ENCODE results near the gene DGKG. TPM values are rescaled to one million over a fixed set of nuclear protein-coding genes. Genes with fewer than 3 reads are reported as not detected.

Gene DGKG
- total RNA-seq, 2 experiments from 2014 or later: not detected

DNA sequence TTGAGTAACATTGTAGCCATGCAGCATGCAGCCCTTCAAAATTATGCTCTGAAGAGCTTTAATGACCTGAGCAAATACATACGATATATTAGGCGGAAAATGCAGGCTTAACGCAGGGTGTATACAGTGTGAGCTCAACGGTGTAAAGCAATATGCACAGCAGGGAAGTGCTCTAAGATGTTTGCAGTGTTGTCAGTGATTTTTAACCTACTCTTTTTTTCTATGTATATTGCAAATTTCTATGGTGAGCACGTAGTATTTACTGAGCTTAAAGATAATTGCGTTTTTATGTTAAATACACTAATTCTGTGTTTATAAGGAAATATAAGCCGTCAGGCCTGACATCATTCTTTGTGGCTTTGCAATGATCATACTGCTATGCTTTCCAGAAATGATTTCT lies 42.1 kb downstream of the DGKG start:
- DNase-seq (no peak), ATAC-seq (ENCODE audit: poor library complexity) (no peak)
- Mint-ChIP-seq H3K36me3 (ENCODE audit: low read depth) (no peaks in the 10 kb centered on the region), H3K4me3 (no peak overlapping the region), H3K27ac (no peak overlapping the region), H3K4me1 (ENCODE audit: low read depth) (no peaks in the 10 kb centered on the region), H3K9me3 (no peaks in the 10 kb centered on the region), H3K27me3 (no peaks in the 10 kb centered on the region)
- Histone ChIP-seq H3K27me3 (ENCODE audit: control insufficient read depth in 1 of 2, insufficient read depth in 2 of 2, low read length in 2 of 2) (no peaks in the 10 kb centered on the region), H3K4me3 (ENCODE audit: low read length) (no peak overlapping the region), H3K4me1 (ENCODE audit: insufficient read depth, low read length) (no peaks in the 10 kb centered on the region), H3K36me3 (ENCODE audit: insufficient read depth, low read length) (no peaks in the 10 kb centered on the region), H3K27ac (ENCODE audit: low read depth in 1 of 2, low read length in 2 of 2) (no peak overlapping the region), H3K9me3 (ENCODE audit: control insufficient read depth in 1 of 2, insufficient read depth in 1 of 2, low read length in 2 of 2) (no peaks in the 10 kb centered on the region)
- TF ChIP-seq, protein P1, sequence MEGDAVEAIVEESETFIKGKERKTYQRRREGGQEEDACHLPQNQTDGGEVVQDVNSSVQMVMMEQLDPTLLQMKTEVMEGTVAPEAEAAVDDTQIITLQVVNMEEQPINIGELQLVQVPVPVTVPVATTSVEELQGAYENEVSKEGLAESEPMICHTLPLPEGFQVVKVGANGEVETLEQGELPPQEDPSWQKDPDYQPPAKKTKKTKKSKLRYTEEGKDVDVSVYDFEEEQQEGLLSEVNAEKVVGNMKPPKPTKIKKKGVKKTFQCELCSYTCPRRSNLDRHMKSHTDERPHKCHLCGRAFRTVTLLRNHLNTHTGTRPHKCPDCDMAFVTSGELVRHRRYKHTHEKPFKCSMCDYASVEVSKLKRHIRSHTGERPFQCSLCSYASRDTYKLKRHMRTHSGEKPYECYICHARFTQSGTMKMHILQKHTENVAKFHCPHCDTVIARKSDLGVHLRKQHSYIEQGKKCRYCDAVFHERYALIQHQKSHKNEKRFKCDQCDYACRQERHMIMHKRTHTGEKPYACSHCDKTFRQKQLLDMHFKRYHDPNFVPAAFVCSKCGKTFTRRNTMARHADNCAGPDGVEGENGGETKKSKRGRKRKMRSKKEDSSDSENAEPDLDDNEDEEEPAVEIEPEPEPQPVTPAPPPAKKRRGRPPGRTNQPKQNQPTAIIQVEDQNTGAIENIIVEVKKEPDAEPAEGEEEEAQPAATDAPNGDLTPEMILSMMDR (IDR thresholded peaks at IDR 0.05): no peak
- ChIA-PET POLR2A (no interaction called here), CTCF (no interaction called here)
- intact Hi-C loops (cut with DNase I, micrococcal nuclease): no loop called here

DNA sequence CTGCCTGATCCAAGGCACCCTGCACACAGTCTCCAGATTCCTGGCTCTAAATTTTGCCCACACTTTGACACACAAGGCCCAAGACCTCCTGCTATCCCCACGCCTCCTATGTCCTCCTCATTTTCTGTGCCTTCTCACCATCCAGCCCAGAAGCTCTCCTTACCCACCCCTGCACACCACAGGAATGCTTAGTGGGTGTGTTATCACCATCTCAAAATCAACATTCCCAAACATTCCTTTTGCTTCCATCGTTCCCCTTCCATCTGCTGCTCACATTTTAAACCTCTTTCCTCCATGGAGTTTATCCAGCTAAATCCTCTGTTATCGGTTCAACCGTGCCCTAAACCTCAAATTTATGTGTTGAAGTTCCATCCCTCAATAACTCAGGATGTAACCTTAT lies 43.9 kb downstream of the DGKG start:
- Mint-ChIP-seq H3K4me1 (ENCODE audit: low read depth) (no peaks in the 10 kb centered on the region), H3K27me3 (no peaks in the 10 kb centered on the region), H3K27ac (no peak overlapping the region), H3K9me3 (no peaks in the 10 kb centered on the region), H3K4me3 (no peak overlapping the region), H3K36me3 (ENCODE audit: low read depth) (no peaks in the 10 kb centered on the region)
- POLR2A ChIA-PET: no interaction called here
- H3K27ac ChIP-seq (ENCODE audit: low read depth in 1 of 2, low read length in 2 of 2): no peak overlapping the region
- H3K4me3 ChIP-seq (ENCODE audit: low read length): no peak overlapping the region
- no peaks in the 10 kb centered on the region for H3K4me1 ChIP-seq (ENCODE audit: insufficient read depth, low read length)
- TF ChIP-seq, protein P1 (IDR thresholded peaks at IDR 0.05): no peak
- CTCF ChIA-PET: no interaction called here
- H3K9me3 ChIP-seq (ENCODE audit: control insufficient read depth in 1 of 2, insufficient read depth in 1 of 2, low read length in 2 of 2): no peaks in the 10 kb centered on the region
- H3K36me3 ChIP-seq (ENCODE audit: insufficient read depth, low read length): no peaks in the 10 kb centered on the region
- no peaks in the 10 kb centered on the region for H3K27me3 ChIP-seq (ENCODE audit: control insufficient read depth in 1 of 2, insufficient read depth in 2 of 2, low read length in 2 of 2)
- intact Hi-C loops (cut with DNase I, micrococcal nuclease): no loop called here
- no peak for ATAC-seq (ENCODE audit: poor library complexity)
- DNase-seq: no peak

DNA sequence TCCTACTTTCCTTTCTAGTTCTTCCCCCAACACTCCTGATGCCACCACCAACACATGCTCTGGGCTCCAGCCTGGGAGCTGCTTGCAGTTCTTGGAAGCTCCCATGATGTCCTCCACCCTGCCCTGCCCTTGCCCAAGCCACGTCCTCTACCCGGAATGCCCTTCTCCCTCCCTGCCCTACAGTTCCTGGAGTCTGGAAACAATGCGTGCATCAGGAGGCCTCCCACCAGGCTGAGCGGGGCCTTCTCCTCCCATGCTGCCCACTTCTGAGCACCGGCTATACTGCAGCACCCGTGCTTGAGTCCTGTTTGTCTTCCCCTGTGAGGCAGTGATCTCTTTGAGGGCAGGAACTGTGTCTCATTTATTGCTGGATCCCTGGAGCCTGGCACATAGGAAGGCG lies 44.6 kb downstream of the DGKG start:
- H3K36me3 ChIP-seq (ENCODE audit: insufficient read depth, low read length): no peaks in the 10 kb centered on the region

More for the DNA sequence above, 44.6 kb downstream of the DGKG start:
- Mint-ChIP-seq H3K36me3 (ENCODE audit: low read depth) (no peaks in the 10 kb centered on the region), H3K27me3 (no peaks in the 10 kb centered on the region), H3K9me3 (no peaks in the 10 kb centered on the region), H3K4me3 (no peak overlapping the region), H3K27ac (no peak overlapping the region), H3K4me1 (ENCODE audit: low read depth) (no peaks in the 10 kb centered on the region)
- ATAC-seq (ENCODE audit: poor library complexity): no peak
- no peak for DNase-seq
- TF ChIP-seq, protein P1 (IDR thresholded peaks at IDR 0.05): no peak
- Histone ChIP-seq H3K27ac (ENCODE audit: low read depth in 1 of 2, low read length in 2 of 2) (no peak overlapping the region), H3K4me3 (ENCODE audit: low read length) (no peak overlapping the region), H3K4me1 (ENCODE audit: insufficient read depth, low read length) (no peaks in the 10 kb centered on the region), H3K9me3 (ENCODE audit: control insufficient read depth in 1 of 2, insufficient read depth in 1 of 2, low read length in 2 of 2) (no peaks in the 10 kb centered on the region), H3K27me3 (ENCODE audit: control insufficient read depth in 1 of 2, insufficient read depth in 2 of 2, low read length in 2 of 2) (no peaks in the 10 kb centered on the region)
- intact Hi-C loops (cut with DNase I, micrococcal nuclease): no loop called here
- CTCF ChIA-PET: no interaction called here
- POLR2A ChIA-PET: interaction anchor here (0.6 kb wide), 1 partner anchor 1433 kb away, joined by 3 read pairs; no protein-coding TSS in a partner anchor
